IMR-90 (cell line): ENCODE results near the gene ARHGEF7.

Experiments
- BHLHE40 ChIP-seq: fragments of 150-350 bp; IDR thresholded peaks from 2 replicates; pipeline ENCODE4 v1.6.1; 2016; ENCODE audit warnings: mild to moderate bottlenecking, low read depth, low read length
- CEBPB ChIP-seq: IDR thresholded peaks from 2 replicates; pipeline ENCODE4 v1.6.1; 2012; ENCODE audit warnings: low read depth, low read length, improper control_type of control experiment
- CHD1 ChIP-seq: IDR thresholded peaks from 2 replicates; pipeline ENCODE4 v1.6.1; 2012; ENCODE audit warnings: low read depth, low read length, improper control_type of control experiment
- MXI1 ChIP-seq: IDR thresholded peaks from 2 replicates; pipeline ENCODE4 v1.6.1; 2012; ENCODE audit warnings: low read depth, mild to moderate bottlenecking, low read length, moderate library complexity, borderline replicate concordance
- POLR2A ChIP-seq: IDR thresholded peaks from 2 replicates; pipeline ENCODE4 v1.6.1; 2012; ENCODE audit warnings: mild to moderate bottlenecking, low read depth, low read length
- RAD21 ChIP-seq: IDR thresholded peaks from 2 replicates; pipeline ENCODE4 v1.6.1; 2012; ENCODE audit warnings: low read length, improper control_type of control experiment
- RFX5 ChIP-seq: IDR thresholded peaks from 2 replicates; pipeline ENCODE4 v1.8.0; 2012; ENCODE audit warnings: low read depth, mild to moderate bottlenecking, low read length, moderate library complexity
- SMC3 ChIP-seq: fragments of 150-350 bp; IDR thresholded peaks from 2 replicates; pipeline ENCODE4 v1.6.1; 2016; ENCODE audit warnings: low read depth, mild to moderate bottlenecking, antibody characterized with exemption, low read length, moderate library complexity
- TF ChIP-seq, protein P1 (sequence below): fragments of 150-350 bp; IDR thresholded peaks from 2 replicates; pipeline ENCODE4 v1.6.1; 2017; ENCODE audit warnings: mild to moderate bottlenecking, antibody characterized with exemption, low read length, low read depth
- TF ChIP-seq, protein P2 (sequence below): conservative IDR thresholded peaks from 2 replicates; pipeline ENCODE4 v1.5.1; 2012; ENCODE audit warnings: mild to moderate bottlenecking, low read depth, low read length, improper control_type of control experiment

- TF ChIP-seq POLR2A (no peak), RAD21 (no peak), CHD1 (no peak), CEBPB (no peak), BHLHE40 (no peak), RFX5 (no peak), MXI1 (no peak), SMC3 (no peak)
- TF ChIP-seq, protein P1, sequence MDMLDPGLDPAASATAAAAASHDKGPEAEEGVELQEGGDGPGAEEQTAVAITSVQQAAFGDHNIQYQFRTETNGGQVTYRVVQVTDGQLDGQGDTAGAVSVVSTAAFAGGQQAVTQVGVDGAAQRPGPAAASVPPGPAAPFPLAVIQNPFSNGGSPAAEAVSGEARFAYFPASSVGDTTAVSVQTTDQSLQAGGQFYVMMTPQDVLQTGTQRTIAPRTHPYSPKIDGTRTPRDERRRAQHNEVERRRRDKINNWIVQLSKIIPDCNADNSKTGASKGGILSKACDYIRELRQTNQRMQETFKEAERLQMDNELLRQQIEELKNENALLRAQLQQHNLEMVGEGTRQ = no peak
- TF ChIP-seq, protein P2, sequence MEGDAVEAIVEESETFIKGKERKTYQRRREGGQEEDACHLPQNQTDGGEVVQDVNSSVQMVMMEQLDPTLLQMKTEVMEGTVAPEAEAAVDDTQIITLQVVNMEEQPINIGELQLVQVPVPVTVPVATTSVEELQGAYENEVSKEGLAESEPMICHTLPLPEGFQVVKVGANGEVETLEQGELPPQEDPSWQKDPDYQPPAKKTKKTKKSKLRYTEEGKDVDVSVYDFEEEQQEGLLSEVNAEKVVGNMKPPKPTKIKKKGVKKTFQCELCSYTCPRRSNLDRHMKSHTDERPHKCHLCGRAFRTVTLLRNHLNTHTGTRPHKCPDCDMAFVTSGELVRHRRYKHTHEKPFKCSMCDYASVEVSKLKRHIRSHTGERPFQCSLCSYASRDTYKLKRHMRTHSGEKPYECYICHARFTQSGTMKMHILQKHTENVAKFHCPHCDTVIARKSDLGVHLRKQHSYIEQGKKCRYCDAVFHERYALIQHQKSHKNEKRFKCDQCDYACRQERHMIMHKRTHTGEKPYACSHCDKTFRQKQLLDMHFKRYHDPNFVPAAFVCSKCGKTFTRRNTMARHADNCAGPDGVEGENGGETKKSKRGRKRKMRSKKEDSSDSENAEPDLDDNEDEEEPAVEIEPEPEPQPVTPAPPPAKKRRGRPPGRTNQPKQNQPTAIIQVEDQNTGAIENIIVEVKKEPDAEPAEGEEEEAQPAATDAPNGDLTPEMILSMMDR = no peak
Observed at GRCh38 chr13:111095911-111096501, 19.1 kb upstream of the ARHGEF7 start.
